Stimulated activated CD4-positive, alpha-beta T cell treated with anti-CD3 and anti-CD28 coated beads, Interleukin-1b, Interleukin-23, amount 100 ng/mL, for 48 hours (primary cell): ENCODE measurements around the gene ZMAT1.
"Not testable (repeated sequence)": the region's sequence is repeated elsewhere in the genome, so short reads cannot be mapped to it uniquely, and the experiment has no call there.

Source experiments
- DNase-seq: peaks from one replicate; pipeline ENCODE4 v3.0.0-alpha.2; 2020

ZMAT1 gene

GRCh38 chrX:101931488-101932248 is at the start of gene ZMAT1:
ZMAT1 (minus strand) TSS chrX:101932027; CDS start chrX:101932008, 19 bp downstream.
- DNase-seq: peak; percentile 93

DNA sequence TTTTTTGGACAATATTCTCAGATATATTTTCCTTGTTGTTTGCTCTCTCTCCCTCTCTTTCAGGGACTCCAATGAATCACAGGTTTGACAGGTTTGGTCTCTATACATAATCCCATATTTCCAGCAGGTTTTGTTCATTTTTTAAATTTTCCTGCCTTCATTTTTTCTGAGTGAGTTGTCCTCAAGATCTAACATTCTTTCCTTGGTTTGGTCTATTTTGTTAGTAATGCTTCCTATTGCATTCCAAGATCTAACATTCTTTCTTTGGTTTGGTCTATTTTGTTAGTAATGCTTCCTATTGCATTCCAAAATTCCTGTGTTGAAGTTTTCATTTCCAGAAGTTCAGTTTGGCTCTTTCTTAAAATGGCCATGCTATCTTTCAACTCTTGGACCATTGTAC is 45.3 kb upstream of the ZMAT1 start:
- no peak for DNase-seq

DNA sequence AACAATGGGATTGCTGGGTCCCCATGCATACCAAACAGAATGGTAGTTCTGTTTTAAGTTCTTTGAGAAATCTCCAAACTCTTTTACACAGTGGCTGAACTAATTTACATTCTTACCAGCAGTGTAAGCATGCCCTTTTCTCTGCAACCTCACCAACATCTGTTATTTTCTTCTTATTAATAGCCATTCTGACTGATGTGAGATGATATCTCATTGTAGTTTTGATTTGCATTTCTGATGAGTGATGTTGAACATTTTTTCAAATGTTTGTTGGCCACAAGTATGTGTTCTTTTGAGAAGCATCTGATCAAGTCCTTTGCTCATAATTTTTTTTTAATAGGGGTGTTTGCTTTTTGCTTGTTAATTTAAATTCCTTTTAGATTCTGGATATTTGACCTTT is 41.2 kb upstream of the ZMAT1 start:
- no peak for DNase-seq

- DNase-seq: not testable (repeated sequence)
Measured at GRCh38 chrX:101964923-101965539, 33.2 kb upstream of the ZMAT1 start.

DNA sequence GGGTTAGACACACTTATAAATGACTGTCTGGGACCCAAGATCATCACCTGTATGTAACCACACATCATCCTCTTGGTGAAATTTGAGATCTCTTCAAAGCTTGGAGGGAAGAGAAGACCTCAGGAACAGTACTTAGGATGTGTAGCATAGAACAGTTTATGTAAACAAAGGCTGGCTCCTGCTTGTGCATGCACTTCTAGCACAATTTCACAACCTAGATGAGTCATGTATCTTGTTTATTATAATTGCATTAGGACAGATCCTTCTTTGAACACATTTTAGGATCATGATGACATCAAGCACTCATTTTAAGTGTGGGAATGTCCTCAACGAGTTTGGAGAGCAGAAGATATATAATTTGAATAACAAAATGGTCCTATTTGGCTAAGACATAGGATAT is 26.3 kb upstream of the ZMAT1 start:
- DNase-seq: no peak

DNA sequence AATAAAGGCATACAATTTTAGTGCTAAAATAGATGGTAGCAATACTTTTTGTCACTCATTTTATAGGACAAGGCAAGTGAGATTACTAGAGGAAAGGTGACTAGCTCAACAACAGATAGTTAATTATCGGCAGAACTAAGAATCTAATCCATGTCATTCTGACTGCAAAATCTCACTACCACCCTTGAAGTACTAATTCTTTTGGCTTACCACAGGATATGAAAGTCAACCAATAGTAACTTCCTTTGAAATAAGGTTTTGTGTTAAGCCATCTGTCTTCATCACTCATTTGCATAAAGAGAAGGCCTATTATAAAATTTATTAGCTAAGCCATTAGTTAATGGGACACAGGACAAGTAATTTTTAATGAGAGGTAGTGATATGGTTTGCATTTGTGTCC is 25.3 kb upstream of the ZMAT1 start:
- no peak for DNase-seq

DNA sequence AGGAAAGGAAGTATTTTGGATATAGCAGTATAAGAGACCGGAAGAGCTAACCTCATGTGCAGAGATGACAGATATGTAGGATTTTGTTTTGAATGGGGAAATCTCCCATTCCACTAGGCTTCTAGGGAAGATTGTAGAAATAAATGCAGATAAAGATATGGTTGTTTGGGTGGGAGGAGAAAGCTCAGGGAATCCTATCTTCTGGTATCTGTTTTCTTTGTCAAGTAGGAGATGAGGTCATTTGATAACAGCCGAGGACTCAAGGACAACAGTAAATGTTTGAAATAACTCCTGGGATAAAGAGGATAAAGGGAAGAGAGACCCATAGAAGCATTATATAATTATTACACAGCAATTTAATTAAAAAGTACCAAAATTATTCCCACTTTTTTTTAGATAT is 24.7 kb upstream of the ZMAT1 start:
- DNase-seq: no peak

DNA sequence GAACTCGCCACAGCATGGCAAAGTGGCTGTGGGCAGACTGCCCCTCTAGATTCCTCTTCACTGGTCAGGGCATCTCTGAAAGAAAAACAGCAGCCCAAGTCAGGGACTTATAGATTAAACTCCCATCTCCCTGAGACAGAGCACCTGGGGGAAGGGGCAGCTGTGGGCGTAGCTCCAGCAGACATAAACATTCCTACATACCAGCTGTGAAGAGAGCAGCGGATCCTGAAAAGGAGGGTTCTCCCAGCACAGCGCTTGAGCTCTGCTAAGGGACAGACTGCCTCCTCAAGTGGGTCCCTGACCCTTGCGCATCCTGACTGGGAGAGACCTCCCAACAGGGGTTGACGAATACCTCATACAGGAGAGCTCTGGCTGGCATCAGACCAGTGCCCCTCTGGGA is 18.8 kb upstream of the ZMAT1 start:
- no peak for DNase-seq

DNA sequence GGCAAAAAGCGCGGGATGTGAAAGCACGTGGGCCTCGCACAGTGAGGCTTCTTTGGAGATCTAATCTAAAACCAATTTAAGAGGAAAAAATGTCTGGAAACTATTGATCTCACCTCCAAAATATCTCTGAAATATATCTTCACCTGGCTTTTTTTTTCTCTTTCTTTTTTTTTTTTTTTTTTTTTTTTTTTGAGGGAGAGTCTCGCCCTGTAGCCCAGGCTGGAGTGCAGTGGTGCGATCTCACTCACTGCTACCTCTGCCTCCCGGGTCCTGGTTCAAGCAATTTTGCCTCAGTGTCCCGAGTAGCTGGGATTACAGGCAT is 383 bp upstream of the ZMAT1 start:
- no peak for DNase-seq

- DNase-seq: no peak
Measured at GRCh38 chrX:101931136-101931487, 715 bp downstream of the ZMAT1 start.

DNA sequence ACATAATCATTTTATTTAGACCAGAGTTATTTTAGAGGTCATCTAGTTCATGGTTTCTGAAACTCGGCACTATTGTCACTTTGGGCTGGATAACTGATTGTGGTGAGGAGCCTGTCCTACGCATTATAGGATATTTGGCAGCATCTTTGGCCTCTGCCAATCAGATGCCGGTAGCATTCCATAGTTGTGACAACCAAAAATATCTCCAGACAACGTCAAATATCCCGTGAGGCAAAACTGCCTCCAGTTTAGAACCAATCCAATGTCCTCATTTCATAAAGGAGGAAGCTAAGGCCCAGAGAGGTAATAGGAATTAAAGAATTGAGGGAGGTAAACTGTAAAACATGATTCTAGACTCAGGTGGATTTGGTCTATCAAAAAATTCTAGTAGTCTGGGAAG is 6.1 kb downstream of the ZMAT1 start:
- no peak for DNase-seq

GRCh38 chrX:101918751-101919150 is 13.1 kb downstream of the ZMAT1 start:
- no peak for DNase-seq

DNA sequence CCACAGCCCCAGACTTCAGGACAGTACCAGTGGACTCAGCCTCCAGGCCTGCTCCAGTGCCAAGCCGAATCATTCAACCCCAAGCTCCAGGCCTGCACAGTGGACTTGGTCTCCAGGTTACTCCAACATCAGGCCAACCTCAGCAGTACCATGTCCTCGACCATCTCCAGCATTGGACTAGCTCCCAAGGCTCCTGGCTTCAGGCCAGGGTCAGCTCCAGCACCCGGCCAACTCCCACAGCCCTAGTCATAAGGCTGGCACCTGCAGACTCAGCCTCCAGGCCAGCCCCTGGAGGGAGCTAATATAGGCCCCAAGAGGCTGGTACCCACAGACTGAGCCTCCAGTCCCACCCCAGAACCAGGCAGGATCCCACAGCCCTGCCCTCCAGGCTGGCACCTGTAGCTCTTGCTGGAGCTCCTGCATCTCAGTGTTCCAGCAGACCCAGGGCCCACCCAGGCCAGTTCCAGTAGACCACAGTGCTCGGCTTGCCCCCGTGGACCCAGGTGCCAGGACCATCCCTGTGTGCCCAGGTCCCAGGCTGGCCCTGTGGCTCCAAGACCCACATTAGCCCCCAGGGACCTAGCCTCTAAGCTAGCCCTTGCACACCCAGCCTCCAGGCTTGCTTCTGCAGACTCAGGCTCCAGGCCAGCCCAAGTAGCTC is 25.6 kb downstream of the ZMAT1 start:
- no peak for DNase-seq

- DNase-seq: no peak
Measured at GRCh38 chrX:101904996-101905395, 26.8 kb downstream of the ZMAT1 start.
